Small intestine (tissue), 7 donors: ENCODE data around the gene TGM6. TPM values are rescaled to one million over a fixed set of nuclear protein-coding genes. Genes with fewer than 3 reads are reported as not detected.

ENCODE experiments used
- DNase-seq, 2 donors: peaks; one replicate each; pipeline versions ENCODE4 v3.0.0 to v3.0.0-alpha.2; 2013
- FAIRE-seq: peaks from 2 replicates; lab custom pipeline; 2012; peaks lifted over from hg19 to GRCh38; lab: Jason Lieb, UNC
- H3K27ac ChIP-seq, 3 donors: one replicate each; pipeline ENCODE4 v1.5.1; 2013; ENCODE audit warnings: low read length in 2 of 3, mild to moderate bottlenecking in 2 of 3, control low read depth in 1 of 3, inconsistent platforms in 1 of 3, low read depth in 1 of 3, moderate library complexity in 1 of 3
- H3K27me3 ChIP-seq, 3 donors: one replicate each; pipeline ENCODE4 v1.6.1; 2013; ENCODE audit warnings: low read length in 3 of 3, inconsistent platforms in 1 of 3; ENCODE audit not compliant: control insufficient read depth in 3 of 3, insufficient read depth in 3 of 3
- H3K36me3 ChIP-seq, 3 donors: one replicate each; pipeline ENCODE4 v1.6.1; 2013; ENCODE audit warnings: low read length in 3 of 3, inconsistent platforms in 1 of 3, low read depth in 1 of 3, mild to moderate bottlenecking in 1 of 3, moderate library complexity in 1 of 3; ENCODE audit not compliant: control insufficient read depth in 3 of 3, insufficient read depth in 2 of 3
- H3K4me1 ChIP-seq, 3 donors: one replicate each; pipeline ENCODE4 v1.6.1; 2013; ENCODE audit warnings: low read length in 2 of 3, inconsistent platforms in 1 of 3, low read depth in 1 of 3, mild to moderate bottlenecking in 1 of 3, moderate library complexity in 1 of 3; ENCODE audit not compliant: control insufficient read depth in 3 of 3, insufficient read depth in 2 of 3
- H3K4me3 ChIP-seq, 3 donors: one replicate each; pipeline ENCODE4 v1.5.1; 2013; ENCODE audit warnings: low read length in 3 of 3, control low read depth in 1 of 3, inconsistent platforms in 1 of 3, low read depth in 1 of 3, mild to moderate bottlenecking in 1 of 3, moderate library complexity in 1 of 3
- H3K9me3 ChIP-seq, 2 donors: one replicate each; pipeline ENCODE4 v1.6.1; 2013; ENCODE audit warnings: low read depth in 1 of 2, low read length in 1 of 2; ENCODE audit not compliant: control insufficient read depth in 2 of 2, insufficient read depth in 1 of 2
- WGBS, 3 donors: extraction: QIAGEN DNeasy Blood & Tissue Kit; methylation state at CpG; one replicate each; pipeline ENCODE4 v1.1.7; 2013; 5-methylcytosine and 5-hydroxymethylcytosine counted together
- polyA plus RNA-seq, 4 donors: library from polyadenylated mRNA; stranded (reverse) in 3 of 4; unstranded in 1 of 4; fragments of 200-250 nt in 3 of 4; fragments of 120-200 nt in 1 of 4; gene quantifications; one replicate each; pipeline versions ENCODE4 v1.2.1 to v1.2.3, GENCODE V29; 2013
- donor health status: healthy with polysubstance abuse.
- donor health status: control.
- donor health status: control.
- donor health status: Bipolar disorder and iron deficiency.
- donor health status: healthy.

TGM6 gene
- polyA plus RNA-seq, 4 donors = not detected

GRCh38 chr20:2368621-2369020, 12.1 kb upstream of the TGM6 start:
- Histone ChIP-seq H3K36me3 (no peaks in the 10 kb centered on the region), H3K9me3 (no peaks in the 10 kb centered on the region), H3K27ac (no peak overlapping the region), H3K27me3 (peaks cover 0 to 3% (median 0%) of the 10 kb centered on the region in 3 donors), H3K4me3 (no peak overlapping the region), H3K4me1 (no peaks in the 10 kb centered on the region)
- FAIRE-seq = no peak
- 50 to 57% (median 55%) methylated on average over 1 of the region's 1 CpG for WGBS, 3 donors
- DNase-seq = no peak

GRCh38 chr20:2373098-2373497, 7.6 kb upstream of the TGM6 start:
- H3K4me3 ChIP-seq = no peak overlapping the region
- FAIRE-seq (no peak), DNase-seq (no peak)
- no peaks in the 10 kb centered on the region for H3K4me1 ChIP-seq
- no peaks in the 10 kb centered on the region for H3K9me3 ChIP-seq
- no peak overlapping the region for H3K27ac ChIP-seq
- H3K36me3 ChIP-seq = no peaks in the 10 kb centered on the region
- peaks cover 0 to 4% (median 0%) of the 10 kb centered on the region in 3 donors for H3K27me3 ChIP-seq

- Histone ChIP-seq H3K36me3 (no peaks in the 10 kb centered on the region), H3K27me3 (peaks cover 0 to 4% (median 0%) of the 10 kb centered on the region in 3 donors), H3K4me1 (no peaks in the 10 kb centered on the region), H3K9me3 (no peaks in the 10 kb centered on the region), H3K27ac (no peak overlapping the region), H3K4me3 (no peak overlapping the region)
- WGBS, 3 donors = 70 to 78% (median 76%) methylated on average over 9 of the region's 9 CpGs
- no peak for DNase-seq
- FAIRE-seq = no peak
These were observed 6.2 kb upstream of the TGM6 start for GRCh38 chr20:2374346-2375125.

- FAIRE-seq = no peak
- no peaks in the 10 kb centered on the region for H3K9me3 ChIP-seq
- DNase-seq = no peak
- no peaks in the 10 kb centered on the region for H3K27me3 ChIP-seq
- H3K4me3 ChIP-seq = no peak overlapping the region
- no peaks in the 10 kb centered on the region for H3K36me3 ChIP-seq
- no peak overlapping the region for H3K27ac ChIP-seq
- WGBS, 3 donors = 82 to 90% (median 89%) methylated on average over 7 of the region's 7 CpGs
- no peaks in the 10 kb centered on the region for H3K4me1 ChIP-seq
These were observed 1.8 kb upstream of the TGM6 start for GRCh38 chr20:2378893-2379292.

GRCh38 chr20:2379511-2380229, 1.0 kb upstream of the TGM6 start:
- Histone ChIP-seq H3K36me3 (no peaks in the 10 kb centered on the region), H3K27ac (no peak overlapping the region), H3K4me3 (no peak overlapping the region), H3K4me1 (no peaks in the 10 kb centered on the region), H3K9me3 (no peaks in the 10 kb centered on the region), H3K27me3 (no peaks in the 10 kb centered on the region)
- no peak for DNase-seq
- FAIRE-seq = no peak
- WGBS, 3 donors = 36 to 48% (median 37%) methylated on average over 9 of the region's 9 CpGs

GRCh38 chr20:2381303-2381702, 602 bp downstream of the TGM6 start:
- H3K36me3 ChIP-seq = no peaks in the 10 kb centered on the region
- DNase-seq (no peak), FAIRE-seq (no peak)
- no peaks in the 10 kb centered on the region for H3K27me3 ChIP-seq
- no peak overlapping the region for H3K4me3 ChIP-seq
- H3K27ac ChIP-seq = no peak overlapping the region
- WGBS, 3 donors = 67 to 77% (median 75%) methylated on average over 7 of the region's 7 CpGs
- H3K9me3 ChIP-seq = no peaks in the 10 kb centered on the region
- H3K4me1 ChIP-seq = no peaks in the 10 kb centered on the region

- no peak for FAIRE-seq
- H3K36me3 ChIP-seq = no peaks in the 10 kb centered on the region
- 90 to 98% (median 95%) methylated on average over 2 of the region's 2 CpGs for WGBS, 3 donors
These were observed 2.1 kb downstream of the TGM6 start for GRCh38 chr20:2382833-2383232.

GRCh38 chr20:2385026-2385425, 4.3 kb downstream of the TGM6 start:
- peaks cover 0 to 17% of the 10 kb centered on the region in 2 donors for H3K9me3 ChIP-seq
- no peaks in the 10 kb centered on the region for H3K36me3 ChIP-seq
- no peak overlapping the region for H3K4me3 ChIP-seq
- no peaks in the 10 kb centered on the region for H3K27me3 ChIP-seq
- H3K27ac ChIP-seq = no peak overlapping the region
- DNase-seq (no peak), FAIRE-seq (no peak)
- WGBS, 3 donors = 56 to 63% (median 62%) methylated on average over 5 of the region's 5 CpGs
- no peaks in the 10 kb centered on the region for H3K4me1 ChIP-seq

More at GRCh38 chr20:2382833-2383232, 2.1 kb downstream of the TGM6 start:
- H3K27me3 ChIP-seq = no peaks in the 10 kb centered on the region
- peaks cover 0 to 9% of the 10 kb centered on the region in 2 donors for H3K9me3 ChIP-seq
- no peaks in the 10 kb centered on the region for H3K4me1 ChIP-seq
- no peak overlapping the region for H3K27ac ChIP-seq
- no peak overlapping the region for H3K4me3 ChIP-seq
- no peak for DNase-seq
